Measurements from ENCODE around the gene KCNQ1.

DNA sequence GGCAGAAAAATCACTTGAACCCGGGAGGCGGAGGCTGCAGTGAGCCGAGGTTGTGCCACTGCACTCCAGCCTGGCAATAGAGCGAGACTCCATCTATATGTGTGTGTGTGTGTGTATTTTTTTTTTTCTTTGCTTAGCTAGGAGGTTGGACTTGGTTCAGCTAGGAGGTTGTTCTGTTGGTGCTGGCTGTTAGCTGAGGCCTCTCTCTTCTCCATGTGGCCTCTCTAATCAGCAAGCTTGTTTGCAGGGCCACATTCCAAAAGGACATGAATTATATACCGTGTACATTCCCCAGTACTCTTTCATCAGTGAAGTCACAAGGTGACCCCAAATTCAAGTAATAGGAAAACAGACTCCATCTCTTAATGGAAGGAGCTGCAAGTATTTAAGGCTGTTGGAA is 322.3 kb downstream of the KCNQ1 start:
- TF ChIP-seq NR2C2 (CRISPR knock-in tag; IDR thresholded peaks at IDR 0.05): no peak
- no peak for TF ChIP-seq SOX15 (CRISPR knock-in tag; IDR thresholded peaks at IDR 0.05)
- TF ChIP-seq, protein P1, sequence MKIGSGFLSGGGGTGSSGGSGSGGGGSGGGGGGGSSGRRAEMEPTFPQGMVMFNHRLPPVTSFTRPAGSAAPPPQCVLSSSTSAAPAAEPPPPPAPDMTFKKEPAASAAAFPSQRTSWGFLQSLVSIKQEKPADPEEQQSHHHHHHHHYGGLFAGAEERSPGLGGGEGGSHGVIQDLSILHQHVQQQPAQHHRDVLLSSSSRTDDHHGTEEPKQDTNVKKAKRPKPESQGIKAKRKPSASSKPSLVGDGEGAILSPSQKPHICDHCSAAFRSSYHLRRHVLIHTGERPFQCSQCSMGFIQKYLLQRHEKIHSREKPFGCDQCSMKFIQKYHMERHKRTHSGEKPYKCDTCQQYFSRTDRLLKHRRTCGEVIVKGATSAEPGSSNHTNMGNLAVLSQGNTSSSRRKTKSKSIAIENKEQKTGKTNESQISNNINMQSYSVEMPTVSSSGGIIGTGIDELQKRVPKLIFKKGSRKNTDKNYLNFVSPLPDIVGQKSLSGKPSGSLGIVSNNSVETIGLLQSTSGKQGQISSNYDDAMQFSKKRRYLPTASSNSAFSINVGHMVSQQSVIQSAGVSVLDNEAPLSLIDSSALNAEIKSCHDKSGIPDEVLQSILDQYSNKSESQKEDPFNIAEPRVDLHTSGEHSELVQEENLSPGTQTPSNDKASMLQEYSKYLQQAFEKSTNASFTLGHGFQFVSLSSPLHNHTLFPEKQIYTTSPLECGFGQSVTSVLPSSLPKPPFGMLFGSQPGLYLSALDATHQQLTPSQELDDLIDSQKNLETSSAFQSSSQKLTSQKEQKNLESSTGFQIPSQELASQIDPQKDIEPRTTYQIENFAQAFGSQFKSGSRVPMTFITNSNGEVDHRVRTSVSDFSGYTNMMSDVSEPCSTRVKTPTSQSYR (CRISPR knock-in tag; IDR thresholded peaks at IDR 0.05): no peak
- TF ChIP-seq, protein P2, sequence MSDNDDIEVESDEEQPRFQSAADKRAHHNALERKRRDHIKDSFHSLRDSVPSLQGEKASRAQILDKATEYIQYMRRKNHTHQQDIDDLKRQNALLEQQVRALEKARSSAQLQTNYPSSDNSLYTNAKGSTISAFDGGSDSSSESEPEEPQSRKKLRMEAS (CRISPR knock-in tag; IDR thresholded peaks at IDR 0.05): no peak
- TF ChIP-seq, protein P3, sequence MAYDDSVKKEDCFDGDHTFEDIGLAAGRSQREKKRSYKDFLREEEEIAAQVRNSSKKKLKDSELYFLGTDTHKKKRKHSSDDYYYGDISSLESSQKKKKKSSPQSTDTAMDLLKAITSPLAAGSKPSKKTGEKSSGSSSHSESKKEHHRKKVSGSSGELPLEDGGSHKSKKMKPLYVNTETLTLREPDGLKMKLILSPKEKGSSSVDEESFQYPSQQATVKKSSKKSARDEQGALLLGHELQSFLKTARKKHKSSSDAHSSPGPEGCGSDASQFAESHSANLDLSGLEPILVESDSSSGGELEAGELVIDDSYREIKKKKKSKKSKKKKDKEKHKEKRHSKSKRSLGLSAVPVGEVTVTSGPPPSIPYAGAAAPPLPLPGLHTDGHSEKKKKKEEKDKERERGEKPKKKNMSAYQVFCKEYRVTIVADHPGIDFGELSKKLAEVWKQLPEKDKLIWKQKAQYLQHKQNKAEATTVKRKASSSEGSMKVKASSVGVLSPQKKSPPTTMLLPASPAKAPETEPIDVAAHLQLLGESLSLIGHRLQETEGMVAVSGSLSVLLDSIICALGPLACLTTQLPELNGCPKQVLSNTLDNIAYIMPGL (CRISPR knock-in tag; IDR thresholded peaks at IDR 0.05): no peak
- TF ChIP-seq, protein P4, sequence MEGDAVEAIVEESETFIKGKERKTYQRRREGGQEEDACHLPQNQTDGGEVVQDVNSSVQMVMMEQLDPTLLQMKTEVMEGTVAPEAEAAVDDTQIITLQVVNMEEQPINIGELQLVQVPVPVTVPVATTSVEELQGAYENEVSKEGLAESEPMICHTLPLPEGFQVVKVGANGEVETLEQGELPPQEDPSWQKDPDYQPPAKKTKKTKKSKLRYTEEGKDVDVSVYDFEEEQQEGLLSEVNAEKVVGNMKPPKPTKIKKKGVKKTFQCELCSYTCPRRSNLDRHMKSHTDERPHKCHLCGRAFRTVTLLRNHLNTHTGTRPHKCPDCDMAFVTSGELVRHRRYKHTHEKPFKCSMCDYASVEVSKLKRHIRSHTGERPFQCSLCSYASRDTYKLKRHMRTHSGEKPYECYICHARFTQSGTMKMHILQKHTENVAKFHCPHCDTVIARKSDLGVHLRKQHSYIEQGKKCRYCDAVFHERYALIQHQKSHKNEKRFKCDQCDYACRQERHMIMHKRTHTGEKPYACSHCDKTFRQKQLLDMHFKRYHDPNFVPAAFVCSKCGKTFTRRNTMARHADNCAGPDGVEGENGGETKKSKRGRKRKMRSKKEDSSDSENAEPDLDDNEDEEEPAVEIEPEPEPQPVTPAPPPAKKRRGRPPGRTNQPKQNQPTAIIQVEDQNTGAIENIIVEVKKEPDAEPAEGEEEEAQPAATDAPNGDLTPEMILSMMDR (IDR thresholded peaks at IDR 0.05): no peak
- TF ChIP-seq CREB1 (CRISPR knock-in tag; IDR thresholded peaks at IDR 0.05): no peak
- TF ChIP-seq, protein P5, sequence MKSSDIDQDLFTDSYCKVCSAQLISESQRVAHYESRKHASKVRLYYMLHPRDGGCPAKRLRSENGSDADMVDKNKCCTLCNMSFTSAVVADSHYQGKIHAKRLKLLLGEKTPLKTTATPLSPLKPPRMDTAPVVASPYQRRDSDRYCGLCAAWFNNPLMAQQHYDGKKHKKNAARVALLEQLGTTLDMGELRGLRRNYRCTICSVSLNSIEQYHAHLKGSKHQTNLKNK (CRISPR knock-in tag; IDR thresholded peaks at IDR 0.05): no peak
- no peak for TF ChIP-seq NFYB (CRISPR knock-in tag; conservative IDR thresholded peaks at IDR 0.05; ENCODE audit: low read depth)
- TF ChIP-seq ZBTB21 (CRISPR knock-in tag; IDR thresholded peaks at IDR 0.05; ENCODE audit: borderline replicate concordance): no peak
- TF ChIP-seq, protein P6, sequence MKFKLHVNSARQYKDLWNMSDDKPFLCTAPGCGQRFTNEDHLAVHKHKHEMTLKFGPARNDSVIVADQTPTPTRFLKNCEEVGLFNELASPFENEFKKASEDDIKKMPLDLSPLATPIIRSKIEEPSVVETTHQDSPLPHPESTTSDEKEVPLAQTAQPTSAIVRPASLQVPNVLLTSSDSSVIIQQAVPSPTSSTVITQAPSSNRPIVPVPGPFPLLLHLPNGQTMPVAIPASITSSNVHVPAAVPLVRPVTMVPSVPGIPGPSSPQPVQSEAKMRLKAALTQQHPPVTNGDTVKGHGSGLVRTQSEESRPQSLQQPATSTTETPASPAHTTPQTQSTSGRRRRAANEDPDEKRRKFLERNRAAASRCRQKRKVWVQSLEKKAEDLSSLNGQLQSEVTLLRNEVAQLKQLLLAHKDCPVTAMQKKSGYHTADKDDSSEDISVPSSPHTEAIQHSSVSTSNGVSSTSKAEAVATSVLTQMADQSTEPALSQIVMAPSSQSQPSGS (CRISPR knock-in tag; IDR thresholded peaks at IDR 0.05; ENCODE audit: borderline replicate concordance, low read depth): no peak
- TF ChIP-seq SMAD3 (CRISPR knock-in tag; IDR thresholded peaks at IDR 0.05; ENCODE audit: borderline replicate concordance): no peak
- no peak for TF ChIP-seq ZNF423 (CRISPR knock-in tag; IDR thresholded peaks at IDR 0.05)

Data from WTC11 (cell line).